Endothelial cell of umbilical vein (primary cell): ENCODE measurements around the gene TMEFF2. TPM values are rescaled to one million over a fixed set of nuclear protein-coding genes. Genes with fewer than 3 reads are reported as not detected.

Source experiments
- BruUV-seq: library from RNA; stranded (reverse); fragments of 400-500 nt; replicated peaks from 2 replicates; lab custom pipeline; 2021; lab: Mats Ljungman, UMichigan
- CTCF ChIA-PET: fragments of 300-600, 350-600 bp; sonication (Branson Sonifier 250); formaldehyde crosslinking; loops from one replicate; lab custom pipeline; 2021; ENCODE audit warnings: antibody characterized with exemption, inconsistent platforms; lab: Charles Lee
- POLR2A ChIA-PET: fragments of 300-600, 350-600 bp; sonication (Branson Sonifier 250); formaldehyde crosslinking; loops from one replicate; lab custom pipeline; 2021; ENCODE audit warnings: antibody characterized with exemption, inconsistent platforms; lab: Charles Lee
- DNase-seq: peaks from one replicate; pipeline ENCODE4 v3.0.0-alpha.2; 2011; ENCODE audit warnings: low read depth, low spot score
- FAIRE-seq: peaks from 2 replicates; lab custom pipeline; 2011; peaks lifted over from hg19 to GRCh38; lab: Jason Lieb, UNC
- H2AFZ ChIP-seq: 2 replicates; pipeline ENCODE4 v1.6.0; 2012; ENCODE audit warnings: low read depth, low read length, control low read depth, inconsistent platforms
- H3K27ac ChIP-seq: 2 replicates; pipeline ENCODE4 v1.5.1; 2011; ENCODE audit warnings: low read depth, mild to moderate bottlenecking, control low read depth, low read length, moderate library complexity; ENCODE audit not compliant: insufficient read depth
- H3K27me3 ChIP-seq, 2 experiments: 2 replicates each; pipeline versions ENCODE4 v1.6.0 to v1.6.1; 2011; ENCODE audit warnings: low read length in 2 of 2, mixed read lengths in 1 of 2; ENCODE audit not compliant: control insufficient read depth in 2 of 2, insufficient read depth in 2 of 2
- H3K36me3 ChIP-seq, 2 experiments: 2 replicates in 1 of 2; 3 replicates in 1 of 2; pipeline ENCODE4 v1.5.1; 2011; ENCODE audit warnings: low read length in 2 of 2, mild to moderate bottlenecking in 1 of 2, moderate library complexity in 1 of 2; ENCODE audit not compliant: control insufficient read depth in 2 of 2, insufficient read depth in 2 of 2; ENCODE audit errors: extremely low read depth in 1 of 2
- H3K4me1 ChIP-seq: 3 replicates; pipeline ENCODE4 v1.5.1; 2011; ENCODE audit warnings: mild to moderate bottlenecking, low read length; ENCODE audit not compliant: control insufficient read depth, insufficient read depth; ENCODE audit errors: extremely low read depth
- H3K4me2 ChIP-seq: 2 replicates; pipeline ENCODE4 v1.6.1; 2011; ENCODE audit warnings: low read length, control low read depth, mixed read lengths; ENCODE audit not compliant: insufficient read depth
- H3K4me3 ChIP-seq, 3 experiments: fragments of 200-600 bp in 1 of 3; sonication (generic), shearing (Covaris generic) in 1 of 3; replicated peaks in 1 of 3; 2 replicates each; pipeline ENCODE4 v1.5.1; 2011 to 2016; ENCODE audit warnings: control low read depth in 3 of 3, low read length in 3 of 3, mild to moderate bottlenecking in 2 of 3, inconsistent platforms in 1 of 3, low read depth in 1 of 3, moderate library complexity in 1 of 3; ENCODE audit not compliant: insufficient read depth in 1 of 3
- H3K79me2 ChIP-seq: 2 replicates; pipeline ENCODE4 v1.6.0; 2012; ENCODE audit warnings: low read length, inconsistent platforms; ENCODE audit not compliant: control insufficient read depth, insufficient read depth
- H3K9ac ChIP-seq: replicated peaks from 2 replicates; pipeline ENCODE3; 2011; ENCODE audit warnings: low read length, control low read depth; ENCODE audit not compliant: insufficient read depth; ENCODE audit errors: extremely low read depth
- H3K9me1 ChIP-seq: replicated peaks from 3 replicates; pipeline ENCODE4 v1.6.0; 2011; ENCODE audit warnings: mild to moderate bottlenecking, low read length; ENCODE audit not compliant: control insufficient read depth, insufficient read depth; ENCODE audit errors: extremely low read depth
- H3K9me3 ChIP-seq: replicated peaks from 2 replicates; pipeline ENCODE4 v1.5.1; 2012; ENCODE audit warnings: low read length, inconsistent platforms; ENCODE audit not compliant: control insufficient read depth, insufficient read depth
- H4K20me1 ChIP-seq: replicated peaks from 2 replicates; pipeline ENCODE3; 2011; ENCODE audit warnings: mild to moderate bottlenecking, low read length; ENCODE audit not compliant: control insufficient read depth, insufficient read depth; ENCODE audit errors: extremely low read depth
- CTCF ChIP-seq, 2 donors: IDR thresholded peaks; 1 replicate in 1 of 2; 2 replicates in 1 of 2; pipeline ENCODE4 v1.5.1; 2011; ENCODE audit warnings: low read length in 2 of 2, mild to moderate bottlenecking in 2 of 2, moderate library complexity in 2 of 2, control low read depth in 1 of 2, inconsistent platforms in 1 of 2, low read depth in 1 of 2; ENCODE audit not compliant: insufficient read depth in 1 of 2; ENCODE audit errors: extremely low read depth in 1 of 2
- EZH2 ChIP-seq: IDR thresholded peaks from 2 replicates; pipeline ENCODE4 v1.6.1; 2012; ENCODE audit warnings: borderline replicate concordance, low read depth, mild to moderate bottlenecking, moderate library complexity, low read length, inconsistent platforms; ENCODE audit not compliant: severe bottlenecking
- FOS ChIP-seq: IDR thresholded peaks from 2 replicates; pipeline ENCODE4 v1.6.1; 2011; ENCODE audit warnings: mild to moderate bottlenecking, low read length, moderate library complexity, borderline replicate concordance; ENCODE audit not compliant: insufficient read depth
- GATA2 ChIP-seq: IDR thresholded peaks from 2 replicates; pipeline ENCODE4 v1.7.0; 2011; ENCODE audit warnings: low read depth, mild to moderate bottlenecking, moderate library complexity, mixed read lengths, low read length; ENCODE audit not compliant: insufficient read length, insufficient read depth
- JUN ChIP-seq: IDR thresholded peaks from 2 replicates; pipeline ENCODE4 v1.6.1; 2011; ENCODE audit warnings: borderline replicate concordance, low read depth; ENCODE audit not compliant: insufficient read length, insufficient read depth
- MAX ChIP-seq: IDR thresholded peaks from 2 replicates; pipeline ENCODE4 v1.6.1; 2011; ENCODE audit not compliant: insufficient read depth, insufficient read length
- MYC ChIP-seq: IDR thresholded peaks from one replicate; pipeline ENCODE4 v1.6.1; 2011; ENCODE audit warnings: mild to moderate bottlenecking, low read depth, low read length
- POLR2A ChIP-seq: IDR thresholded peaks from 2 replicates; pipeline ENCODE4 v1.6.1; 2012; ENCODE audit warnings: low read depth, mild to moderate bottlenecking, control low read depth, low read length
- POLR2AphosphoS5 ChIP-seq: IDR thresholded peaks from 2 replicates; pipeline ENCODE4 v1.6.1; 2012; ENCODE audit warnings: low read depth, mild to moderate bottlenecking, control low read depth, low read length, moderate library complexity; ENCODE audit not compliant: insufficient read depth
- dilution Hi-C: fragments of 300-500 bp; cut with MboI; formaldehyde crosslinking; loops from one replicate; pipeline ENCODE4 v1.15.0; 2019; ENCODE audit warnings: low sequenced_read_pairs; ENCODE audit not compliant: extremely low pct_ligation_motif_present
- intact Hi-C: fragments of 100-400 bp; cut with micrococcal nuclease; formaldehyde crosslinking; loops from one replicate; pipeline ENCODE4 v1.10.0; 2022
- polyA plus RNA-seq, 4 experiments: library from polyadenylated mRNA; depleted of rRNA in 3 of 4; stranded (reverse) in 3 of 4; unstranded in 1 of 4; fragments of >200 nt; gene quantifications; 2 replicates each; pipeline versions ENCODE4 v1.2.1 to v1.2.3, GENCODE V29; 2011 to 2012; ENCODE audit warnings: missing spikeins in 1 of 4
- total RNA-seq: library from RNA; stranded (reverse); gene quantifications from 2 replicates; pipeline ENCODE4 v1.2.3, GENCODE V29; 2021

The TMEFF2 gene
- total and polyA plus RNA-seq, 2 donors (not counting 3 experiments of a cell fraction or from before 2014, with no cell fraction given), result 0.18 to 0.20 TPM

DNA sequence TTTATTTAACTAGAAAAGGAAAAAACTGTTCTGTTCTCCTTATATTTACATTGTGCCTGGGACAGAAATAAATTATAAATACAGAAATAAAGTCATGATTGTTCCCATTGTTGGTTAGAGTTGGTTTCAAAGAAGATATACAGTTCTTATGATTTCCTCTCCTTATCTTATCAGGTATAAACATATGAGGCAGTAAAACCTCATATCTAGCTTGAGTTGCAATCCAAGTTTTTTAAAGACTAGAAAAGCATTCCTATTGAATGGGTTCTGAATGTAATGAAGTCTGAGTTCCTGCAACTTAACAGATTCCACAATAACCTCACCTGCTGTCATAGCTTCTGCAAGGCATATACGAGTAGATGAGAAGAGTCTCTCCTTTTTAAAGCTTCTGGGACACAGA, 233.2 kb downstream of the TMEFF2 start:
- ChIA-PET POLR2A (interaction anchor here (1.0 kb wide), 1 partner anchor 284 kb away, joined by 4 read pairs; the partner anchor contains the start of gene NABP1), CTCF (interaction anchor here (1.0 to 1.1 kb wide), 2 partner anchors 31 to 201 kb away, joined by 4 read pairs; no protein-coding TSS in a partner anchor)
- Histone ChIP-seq H3K4me2 (peak overlapping the region; percentile 68), H3K79me2 (no peaks in the 10 kb centered on the region), H3K36me3 (no peaks in the 10 kb centered on the region), H3K9me1 (no peaks in the 10 kb centered on the region), H4K20me1 (no peaks in the 10 kb centered on the region), H3K9me3 (no peaks in the 10 kb centered on the region), H2AFZ (peak overlapping the region; percentile 34), H3K4me1 (peaks cover 21% of the 10 kb centered on the region), H3K27ac (no peak overlapping the region), H3K27me3 (no peaks in the 10 kb centered on the region), H3K9ac (no peak overlapping the region), H3K4me3 (peak overlapping the region in 1 of 3 experiments; percentile 28)
- dilution Hi-C loops (no loop called here), intact Hi-C loops (loop anchor here (2.0 kb wide), 1 partner anchor 13 kb away; no protein-coding TSS in a partner anchor)
- FAIRE-seq (peak; percentile 28), DNase-seq (peak; percentile 85)
- BruUV-seq, result no TSS peak
- no peak for TF ChIP-seq POLR2AphosphoS5
- peak; percentile 64 for TF ChIP-seq GATA2
- TF ChIP-seq POLR2A, result peak; percentile 28

GRCh38 chr2:191959209-191959608, 235.5 kb downstream of the TMEFF2 start:
- ChIA-PET POLR2A (no interaction called here), CTCF (interaction anchor here (0.7 to 2.5 kb wide), 8 partner anchors 8 to 203 kb away, joined by 3 to 10 read pairs (median 4); partner anchors contain the start of gene CAVIN2)
- Histone ChIP-seq H3K9ac (no peak overlapping the region), H3K79me2 (no peaks in the 10 kb centered on the region), H3K4me1 (peaks cover 21% of the 10 kb centered on the region), H3K27me3 (no peaks in the 10 kb centered on the region), H3K4me2 (no peak overlapping the region), H4K20me1 (no peaks in the 10 kb centered on the region), H3K9me1 (no peaks in the 10 kb centered on the region), H3K27ac (no peak overlapping the region), H3K36me3 (no peaks in the 10 kb centered on the region), H3K4me3 (no peak overlapping the region), H2AFZ (no peak overlapping the region), H3K9me3 (no peaks in the 10 kb centered on the region)
- no TSS peak for BruUV-seq
- no peak for FAIRE-seq
- TF ChIP-seq FOS (no peak), POLR2AphosphoS5 (no peak), JUN (no peak), GATA2 (no peak), POLR2A (no peak), MAX (no peak), MYC (no peak), EZH2 (no peak), CTCF (IDR thresholded peaks at IDR 0.05; ENCODE audit: extremely low read depth in 1 of 2, insufficient read depth in 1 of 2, low read depth in 1 of 2, low read length in 2 of 2) (no peak)
- intact Hi-C loops, result no loop called here
- peak; percentile 78 for DNase-seq
- dilution Hi-C loops, result no loop called here
